Activated T-cell treated with anti-CD3 and anti-CD28 coated beads for 4 hours (primary cell): ENCODE measurements around the gene RBM19.

Experiments
- DNase-seq: peaks from one replicate; pipeline ENCODE4 v3.0.0-alpha.2; 2020

The RBM19 gene

GRCh38 chr12:113852264-113852663 lies 113.9 kb downstream of the RBM19 start:
- DNase-seq, result no peak

GRCh38 chr12:113850309-113851056 lies 115.6 kb downstream of the RBM19 start:
- no peak for DNase-seq

- DNase-seq, result no peak
Measured at GRCh38 chr12:113847856-113848255, 118.3 kb downstream of the RBM19 start.

- DNase-seq, result no peak
Measured at GRCh38 chr12:113846883-113847755, 119.0 kb downstream of the RBM19 start.

GRCh38 chr12:113845900-113846674 lies 120.0 kb downstream of the RBM19 start:
- no peak for DNase-seq

- no peak for DNase-seq
Measured at GRCh38 chr12:113844495-113845210, 121.5 kb downstream of the RBM19 start.

- no peak for DNase-seq
Measured at GRCh38 chr12:113842699-113843098, 123.4 kb downstream of the RBM19 start.

- no peak for DNase-seq
Measured at GRCh38 chr12:113841786-113842185, 124.3 kb downstream of the RBM19 start.

GRCh38 chr12:113840401-113841042 lies 125.6 kb downstream of the RBM19 start:
- no peak for DNase-seq

GRCh38 chr12:113838896-113839295 lies 127.2 kb downstream of the RBM19 start:
- no peak for DNase-seq

GRCh38 chr12:113837528-113838296 lies 128.4 kb downstream of the RBM19 start:
- DNase-seq, result no peak

- DNase-seq, result no peak
Measured at GRCh38 chr12:113837084-113837483, 129.0 kb downstream of the RBM19 start.

- no peak for DNase-seq
Measured at GRCh38 chr12:113835896-113836295, 130.2 kb downstream of the RBM19 start.

- no peak for DNase-seq
Measured at GRCh38 chr12:113835433-113835832, 130.7 kb downstream of the RBM19 start.

GRCh38 chr12:113833422-113833821 lies 132.7 kb downstream of the RBM19 start:
- DNase-seq, result no peak

GRCh38 chr12:113831476-113831875 lies 134.6 kb downstream of the RBM19 start:
- DNase-seq, result no peak

GRCh38 chr12:113831016-113831415 lies 135.1 kb downstream of the RBM19 start:
- no peak for DNase-seq

GRCh38 chr12:113829212-113829611 lies 136.9 kb downstream of the RBM19 start:
- DNase-seq, result no peak

GRCh38 chr12:113827539-113828114 lies 138.5 kb downstream of the RBM19 start:
- no peak for DNase-seq

GRCh38 chr12:113826805-113827538 lies 139.2 kb downstream of the RBM19 start:
- DNase-seq, result no peak
